ENCODE data around the gene YEATS4. TPM values are rescaled to one million over a fixed set of nuclear protein-coding genes. Genes with fewer than 3 reads are reported as not detected.

Gene YEATS4
- total and polyA plus RNA-seq, 9 of the 15 experiments (the other 6 are each of a cell fraction or from before 2014, with no cell fraction given) = 25.9 to 92.2 (median 49.2) TPM

DNA sequence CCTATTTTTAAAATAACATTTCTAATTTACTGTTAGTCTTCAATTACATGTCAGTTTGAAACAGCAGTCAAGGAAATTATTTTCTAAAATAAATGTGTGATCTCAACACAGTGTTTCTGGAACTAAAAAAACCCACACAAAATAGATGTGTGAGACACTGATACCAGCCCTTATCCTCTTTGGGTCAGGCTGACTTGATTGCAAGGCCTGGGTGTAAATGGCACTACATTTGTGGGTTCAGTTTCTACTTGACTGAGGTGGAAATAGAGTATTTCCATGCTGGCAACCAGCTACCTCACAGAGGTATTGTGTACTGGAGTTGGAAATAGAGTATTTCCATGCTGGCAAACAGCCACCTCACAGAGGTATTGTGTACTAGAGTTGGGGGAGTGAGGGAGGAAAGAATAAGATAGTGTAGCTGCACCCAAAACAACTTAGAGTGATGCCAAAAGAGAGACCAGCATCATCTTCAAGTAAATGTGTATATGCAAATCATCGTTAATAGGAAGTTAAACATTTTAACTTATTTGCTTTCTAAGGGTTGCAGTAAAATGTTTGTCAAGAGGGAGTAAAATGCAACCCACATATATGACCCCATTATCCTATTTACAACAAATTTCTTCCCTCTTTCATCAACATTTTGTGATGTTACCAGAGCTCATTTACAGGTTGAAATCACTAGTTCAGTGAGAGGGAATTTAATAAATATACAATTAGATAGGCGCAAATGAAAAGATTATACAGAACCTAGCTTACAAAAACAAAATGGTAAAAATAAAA, 22.0 kb upstream of the YEATS4 start:
- H3K4me1 ChIP-seq (replicated peaks in 1 of 2; ENCODE audit: control insufficient read depth in 2 of 2, insufficient read depth in 2 of 2, low read length in 2 of 2) = peaks cover 0 to 8% of the 10 kb centered on the region in 2 experiments; a peak in 3 of 5 replicates
- H3K79me2 ChIP-seq (ENCODE audit: control insufficient read depth, insufficient read depth, low read length) = no peaks in the 10 kb centered on the region
- no peaks in the 10 kb centered on the region for H3K36me3 ChIP-seq (ENCODE audit: control insufficient read depth, insufficient read depth, low read length)
- 41% methylated on average over 2 of the region's 2 CpGs for WGBS (ENCODE audit: insufficient coverage, low coverage, missing lambda C conversion rate)
- ChIA-PET CTCF (ENCODE audit: low intra/inter-chr PET ratio) (no interaction called here), POLR2A (interaction anchor here (0.6 to 2.1 kb wide), 3 partner anchors 12 to 146 kb away, joined by 3 to 11 read pairs (median 3); no protein-coding TSS in a partner anchor)
- no peaks in the 10 kb centered on the region for H3K27me3 ChIP-seq (ENCODE audit: control insufficient read depth in 2 of 2, insufficient read depth in 2 of 2, low read length in 2 of 2)
- intact Hi-C loops (cut with micrococcal nuclease) (no loop called here), in situ Hi-C loops (cut with MboI) (no loop called here)
- H3K9ac ChIP-seq (ENCODE audit: insufficient read depth in 1 of 2, low read depth in 2 of 2, low read length in 2 of 2) = no peak overlapping the region
- H2AFZ ChIP-seq (ENCODE audit: low read depth, low read length) = peak overlapping the region; percentile 28; the same call in 1 of the 2 replicates
- H3K27ac ChIP-seq (ENCODE audit: extremely low read depth, low read depth, low read length) = no peak overlapping the region
- TF ChIP-seq NFIC (IDR thresholded peaks at IDR 0.05) = 0 out of 2 replicates have a peak, but pooled peaks have one; percentile 26
- no peak for TF ChIP-seq ZNF3 (CRISPR knock-in tag; IDR thresholded peaks at IDR 0.05)
- no peak for TF ChIP-seq RB1 (IDR thresholded peaks at IDR 0.05; ENCODE audit: low read depth)
- TF ChIP-seq FOXK2 (conservative IDR thresholded peaks at IDR 0.05 in 1 of 2, IDR thresholded peaks at IDR 0.05 in 1 of 2; ENCODE audit: low read depth in 2 of 2) = no peak
- TF ChIP-seq NFE2 (IDR thresholded peaks at IDR 0.05; ENCODE audit: low read depth) = no peak
- no peak for FAIRE-seq
- H3K4me2 ChIP-seq (ENCODE audit: insufficient read depth, low read length) = no peak overlapping the region
- no peaks in the 10 kb centered on the region for H3K9me1 ChIP-seq (ENCODE audit: control insufficient read depth, insufficient read depth, low read length)
- no TSS peak for BruUV-seq (replicated peaks)
- no peaks in the 10 kb centered on the region for H4K20me1 ChIP-seq (replicated peaks; ENCODE audit: control insufficient read depth, insufficient read depth, low read length)
- no peak overlapping the region for H3K4me3 ChIP-seq
- no peak for DNase-seq (ENCODE audit: extremely low read depth in 1 of 4, low spot score in 3 of 4)
- H3K9me3 ChIP-seq (replicated peaks; ENCODE audit: control insufficient read depth, insufficient read depth, low read depth, low read length) = no peaks in the 10 kb centered on the region
- ATAC-seq = no peak; the same call in 1 of the 3 replicates
